HG02588 (cell line): ENCODE measurements around the gene WHRN.

Source experiments
- ATAC-seq: cut with Tn5 transposase; IDR thresholded peaks from one replicate; pipeline ENCODE4 v1.9.1; 2021; ENCODE audit warnings: mild to moderate bottlenecking, moderate library complexity; ENCODE audit not compliant: unreplicated experiment

The WHRN gene

DNA sequence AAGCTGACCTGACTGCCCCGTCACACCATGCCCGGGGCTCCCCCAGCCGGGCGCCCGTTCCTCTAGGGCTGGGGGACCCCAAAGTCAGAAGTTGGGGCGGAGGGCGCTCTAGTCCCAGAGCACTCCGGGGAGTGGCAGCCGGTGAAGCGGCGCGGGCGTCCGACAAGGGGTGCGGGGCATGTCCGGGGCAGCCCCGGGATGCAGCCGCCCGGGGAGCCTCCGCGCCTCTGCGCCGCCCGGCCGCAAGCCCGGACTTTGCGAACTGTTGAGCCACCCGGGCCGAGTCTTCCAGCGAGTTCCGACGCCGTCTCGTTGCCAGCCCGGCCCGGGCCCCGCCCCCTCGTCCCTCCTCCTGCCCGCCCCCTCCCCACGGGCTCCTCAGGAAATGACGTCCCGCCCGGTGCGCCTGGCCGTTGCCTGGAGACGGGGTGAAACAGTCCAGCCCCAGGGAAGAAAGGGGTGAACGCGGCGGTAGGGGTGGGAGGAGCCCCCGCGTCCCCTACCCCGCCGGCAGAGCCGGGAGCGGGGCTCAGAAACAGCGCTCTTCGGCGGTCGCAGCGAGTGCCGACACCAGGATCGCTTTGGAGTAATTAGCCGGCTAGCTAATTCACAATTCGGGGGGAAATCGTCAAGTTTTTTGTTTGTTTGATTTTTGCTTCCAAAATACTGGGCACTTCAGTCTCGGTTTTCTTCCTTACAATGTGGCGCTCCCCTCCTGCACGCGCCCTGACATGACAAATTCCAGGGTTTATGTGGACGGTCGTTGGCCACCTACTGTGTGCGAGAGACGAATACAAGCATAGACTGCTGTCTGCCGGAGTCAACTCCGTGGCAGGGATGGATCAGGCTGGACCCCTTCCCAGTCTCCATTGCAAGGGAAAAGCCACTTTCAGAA is at the start of gene WHRN:
TSS of gene WHRN (minus strand) at position 287 of the 895 bp plus-strand sequence. CDS start 672 bp downstream, outside the sequence.
- ATAC-seq: peak; percentile 73

- ATAC-seq: no peak
Observed at GRCh38 chr9:114553202-114553601, 47.9 kb upstream of the WHRN start.

GRCh38 chr9:114552706-114553105 is 47.4 kb upstream of the WHRN start:
- ATAC-seq: no peak

GRCh38 chr9:114551750-114552685 is 46.7 kb upstream of the WHRN start:
- ATAC-seq: no peak

GRCh38 chr9:114549697-114550330 is 44.5 kb upstream of the WHRN start:
- ATAC-seq: no peak

GRCh38 chr9:114546851-114547250 is 41.6 kb upstream of the WHRN start:
- no peak for ATAC-seq

DNA sequence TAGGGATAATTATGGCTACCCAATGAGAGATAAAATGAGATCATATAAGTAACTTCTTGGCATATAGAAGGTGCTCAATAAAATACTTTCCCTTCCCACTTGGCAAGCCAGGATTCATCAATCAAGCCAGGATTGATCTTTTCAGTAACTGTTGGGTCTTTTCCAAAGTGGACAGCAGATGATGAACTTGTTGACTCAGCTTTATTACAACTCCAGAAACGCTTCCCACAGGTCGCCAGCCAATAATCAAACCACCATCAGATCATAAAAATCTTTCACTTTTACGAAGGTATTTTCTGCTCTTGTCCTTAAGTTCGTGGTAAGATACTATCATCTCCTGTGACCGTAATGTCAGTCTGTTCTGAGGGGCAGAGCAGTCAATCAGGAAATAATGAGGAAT is 39.8 kb upstream of the WHRN start:
- no peak for ATAC-seq

DNA sequence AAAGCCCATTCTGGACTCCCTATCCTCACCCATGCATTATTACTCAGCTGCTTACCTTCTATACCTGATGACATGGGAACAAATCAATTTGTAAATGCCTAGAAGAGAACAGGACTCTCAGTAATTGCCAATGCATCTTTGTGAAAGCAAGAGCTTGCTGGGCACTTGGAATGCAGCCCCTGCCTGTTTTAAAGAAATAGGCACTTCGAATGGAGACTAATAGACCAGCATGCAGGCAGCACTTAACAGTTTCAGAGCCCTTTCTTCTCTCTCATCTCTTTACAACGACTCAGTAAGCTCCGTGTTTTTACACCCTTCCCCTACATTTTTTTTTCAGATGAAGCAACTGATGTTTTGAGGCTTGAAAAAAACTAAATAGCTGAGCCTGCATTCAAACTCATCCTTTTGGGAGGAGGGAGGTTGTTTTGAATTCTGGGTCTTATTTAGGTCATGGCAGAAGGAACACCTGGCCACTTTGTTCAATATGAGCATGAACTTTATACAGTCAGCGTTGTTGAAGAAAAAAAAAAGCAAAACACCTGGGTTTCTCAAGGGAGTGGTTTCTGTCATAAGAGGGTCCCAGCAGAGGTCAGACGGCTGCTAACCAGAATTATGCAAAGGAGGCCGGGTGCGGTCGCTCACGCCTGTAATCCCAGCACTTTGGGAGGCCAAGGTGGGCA is 34.6 kb upstream of the WHRN start:
- ATAC-seq: no peak

DNA sequence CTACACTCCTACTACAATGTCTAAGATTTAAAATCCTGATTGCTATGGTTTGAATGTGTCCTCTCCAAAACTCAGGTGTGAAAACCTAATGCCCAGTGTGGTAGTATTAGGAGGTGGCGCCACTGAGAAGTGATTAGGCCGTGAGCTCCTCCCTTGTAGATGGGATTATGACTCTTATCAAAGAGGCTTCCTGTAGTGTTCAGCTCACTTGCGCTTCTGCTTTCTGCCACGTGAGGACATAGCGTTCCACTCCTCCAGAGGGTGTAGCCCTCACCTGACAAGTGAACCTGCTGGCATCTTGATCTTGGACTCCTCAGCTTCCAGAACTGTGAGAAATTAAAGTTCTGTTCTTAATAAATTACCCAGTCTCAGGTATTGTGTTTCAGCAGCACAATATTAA is 33.0 kb upstream of the WHRN start:
- ATAC-seq: no peak

DNA sequence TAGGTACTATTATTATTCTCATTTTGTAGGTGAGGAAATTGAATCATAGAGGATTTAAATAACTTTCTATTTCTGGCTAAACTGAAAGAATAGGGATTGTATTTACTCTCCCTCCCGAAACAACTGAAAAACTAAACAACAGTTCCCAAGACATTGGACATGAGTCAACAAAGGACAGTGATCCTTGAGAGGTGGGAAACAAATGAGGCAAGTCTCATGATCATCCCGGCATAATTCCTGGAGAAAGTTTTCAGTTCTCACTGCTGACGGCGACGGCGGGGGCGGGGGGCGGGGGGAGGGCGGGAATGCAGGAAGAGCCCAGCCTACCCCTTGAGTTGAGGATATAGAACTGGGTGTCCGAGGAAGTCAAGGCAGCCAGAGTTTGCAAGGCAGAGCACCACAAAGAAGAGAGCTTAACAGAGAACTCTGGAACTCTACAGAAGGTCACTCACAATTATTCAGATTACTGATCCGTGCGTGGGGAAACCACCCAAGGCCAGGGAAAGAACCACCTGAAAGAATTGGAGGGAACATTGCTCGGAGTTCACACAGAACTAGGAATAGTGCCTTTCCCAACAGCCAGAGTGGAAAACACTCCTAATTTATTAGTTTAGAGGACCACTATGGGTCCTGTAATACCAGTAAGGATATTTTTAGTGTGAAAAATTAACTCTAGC is 27.4 kb upstream of the WHRN start:
- no peak for ATAC-seq

DNA sequence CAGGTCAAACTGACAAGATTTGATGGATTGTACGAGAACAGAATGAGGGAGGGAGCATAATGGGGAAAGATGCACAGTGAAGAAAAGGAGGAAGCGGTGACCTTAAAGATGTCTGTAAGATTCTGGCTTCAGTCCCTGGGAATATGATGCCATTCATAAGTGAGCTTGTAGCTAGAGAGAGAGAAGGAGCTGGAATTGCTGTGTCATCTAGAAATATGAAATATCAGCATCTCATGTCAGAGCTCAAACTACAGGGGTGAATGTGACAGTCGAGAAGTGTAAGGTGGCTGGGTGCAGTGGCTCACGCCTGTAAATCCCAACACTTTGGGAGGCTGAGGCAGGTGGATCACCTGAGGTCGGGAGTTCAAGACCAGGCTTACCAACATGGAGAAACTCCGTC is 24.0 kb upstream of the WHRN start:
- ATAC-seq: no peak

DNA sequence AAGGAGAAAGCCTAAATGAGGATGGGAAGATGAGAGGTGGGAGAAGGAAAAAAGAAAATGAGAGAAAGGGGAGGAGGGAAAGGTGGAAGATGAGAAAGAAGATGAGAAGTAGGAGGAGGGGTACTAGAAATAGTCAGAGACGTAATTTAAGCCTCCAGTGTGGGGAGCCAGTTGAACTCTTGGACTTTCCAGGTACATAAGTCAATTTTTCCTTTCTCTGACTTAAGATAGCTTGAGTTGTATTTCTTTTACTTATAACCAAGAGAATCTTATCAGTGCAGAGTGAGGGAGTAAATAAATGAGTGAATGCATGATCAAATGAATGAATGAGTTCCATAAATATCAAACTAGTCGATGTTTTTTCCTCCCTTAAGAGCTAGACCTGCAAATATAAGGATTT is 21.5 kb upstream of the WHRN start:
- ATAC-seq: no peak

DNA sequence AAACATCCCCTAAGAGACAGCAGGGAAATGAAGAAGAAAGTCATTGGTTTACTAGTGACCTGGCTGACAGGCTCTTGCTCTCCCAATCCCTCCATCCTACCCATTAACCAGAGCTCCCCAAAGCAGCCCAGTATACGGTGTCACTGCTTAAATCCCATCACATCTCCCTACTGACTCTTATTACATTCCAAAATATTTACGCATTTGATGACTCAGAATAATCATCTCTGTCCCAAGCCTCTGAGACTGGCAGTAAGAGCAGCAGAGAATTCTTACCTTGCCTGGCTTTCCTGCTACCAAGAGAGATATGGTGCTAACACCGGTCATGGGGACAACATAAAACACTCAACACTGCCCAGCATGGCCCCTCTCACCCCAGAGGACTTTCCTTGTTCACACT is 20.2 kb upstream of the WHRN start:
- ATAC-seq: no peak

DNA sequence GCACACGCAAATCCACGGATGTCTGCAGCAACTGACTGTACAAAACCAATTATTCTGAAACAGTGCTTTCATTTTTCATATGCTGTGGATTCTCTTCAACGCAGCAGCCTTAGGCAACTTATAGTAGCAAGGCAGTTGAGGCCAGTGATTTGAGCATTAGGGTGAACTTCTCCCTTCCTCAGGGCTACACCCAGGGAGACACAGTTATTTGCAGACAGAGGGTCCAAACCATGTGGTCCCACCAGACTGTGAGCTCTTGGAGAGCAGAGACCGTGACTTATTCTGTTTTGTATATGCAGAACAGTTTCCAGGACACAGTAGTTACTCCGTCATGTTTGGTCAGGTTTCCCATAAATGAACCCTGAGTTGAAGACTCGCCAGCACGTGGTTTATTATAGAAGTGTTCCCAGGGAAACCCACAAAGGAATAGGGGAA is 19.0 kb upstream of the WHRN start:
- ATAC-seq: no peak

- no peak for ATAC-seq
Observed at GRCh38 chr9:114522847-114523246, 17.6 kb upstream of the WHRN start.

GRCh38 chr9:114522286-114522685 is 17.0 kb upstream of the WHRN start:
- no peak for ATAC-seq

DNA sequence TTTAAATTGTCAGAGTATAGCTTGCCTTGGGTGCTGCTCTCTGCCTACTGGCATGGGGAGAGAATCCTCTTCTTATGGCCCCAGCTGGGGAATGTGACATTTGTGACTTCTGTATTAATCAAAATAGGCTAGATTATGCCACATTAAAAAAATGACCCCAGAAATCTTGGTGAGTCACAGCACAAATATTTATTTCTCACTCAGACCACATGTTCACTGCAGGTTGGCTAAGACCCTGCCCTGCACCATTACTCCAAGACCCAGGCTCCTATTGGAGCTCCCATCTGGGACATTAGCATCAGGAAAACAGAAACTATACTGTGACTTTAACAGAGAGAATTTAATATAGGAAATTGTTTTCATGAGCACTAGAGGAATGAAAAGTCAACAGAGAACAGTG is 16.6 kb upstream of the WHRN start:
- no peak for ATAC-seq

- peak; percentile 66 for ATAC-seq
Observed at GRCh38 chr9:114518599-114519022, 13.3 kb upstream of the WHRN start.

- no peak for ATAC-seq
Observed at GRCh38 chr9:114518120-114518519, 12.8 kb upstream of the WHRN start.

GRCh38 chr9:114516913-114517312 is 11.6 kb upstream of the WHRN start:
- ATAC-seq: no peak
